ENCODE results near the gene CDH23.
A peak's percentile ranks its signal among the peaks of the same experiment; 100 is the strongest.

The CDH23 gene

GRCh38 chr10:71720288-71720687, 323.6 kb downstream of the CDH23 start:
- TF ChIP-seq GATA3 (IDR thresholded peaks at IDR 0.05; ENCODE audit: low read depth, low read length) (no peak), GATA2 (IDR thresholded peaks at IDR 0.05; ENCODE audit: low read depth, low read length) (no peak)

GRCh38 chr10:71721313-71721712, 324.6 kb downstream of the CDH23 start:
- TF ChIP-seq GATA3 (IDR thresholded peaks at IDR 0.05; ENCODE audit: low read depth, low read length) = no peak
- TF ChIP-seq GATA2 (IDR thresholded peaks at IDR 0.05; ENCODE audit: low read depth, low read length) = no peak

GRCh38 chr10:71722849-71723248, 326.1 kb downstream of the CDH23 start:
- TF ChIP-seq GATA3 (IDR thresholded peaks at IDR 0.05; ENCODE audit: low read depth, low read length) = no peak
- TF ChIP-seq GATA2 (IDR thresholded peaks at IDR 0.05; ENCODE audit: low read depth, low read length) = no peak

- TF ChIP-seq GATA3 (IDR thresholded peaks at IDR 0.05; ENCODE audit: low read depth, low read length) (no peak), GATA2 (IDR thresholded peaks at IDR 0.05; ENCODE audit: low read depth, low read length) (no peak)
These were observed 326.6 kb downstream of the CDH23 start for GRCh38 chr10:71723311-71723710.

- no peak for TF ChIP-seq GATA2 (IDR thresholded peaks at IDR 0.05; ENCODE audit: low read depth, low read length)
- TF ChIP-seq GATA3 (IDR thresholded peaks at IDR 0.05; ENCODE audit: low read depth, low read length) = no peak
These were observed 327.8 kb downstream of the CDH23 start for GRCh38 chr10:71724539-71724938.

- TF ChIP-seq GATA3 (IDR thresholded peaks at IDR 0.05; ENCODE audit: low read depth, low read length) (no peak), GATA2 (IDR thresholded peaks at IDR 0.05; ENCODE audit: low read depth, low read length) (no peak)
These were observed 328.5 kb downstream of the CDH23 start for GRCh38 chr10:71725249-71725648.

GRCh38 chr10:71725998-71726579, 329.4 kb downstream of the CDH23 start:
- TF ChIP-seq GATA3 (IDR thresholded peaks at IDR 0.05; ENCODE audit: low read depth, low read length) = no peak; the same call in 1 of the 2 replicates
- peak; percentile 98 for TF ChIP-seq GATA2 (IDR thresholded peaks at IDR 0.05; ENCODE audit: low read depth, low read length)

- TF ChIP-seq GATA3 (IDR thresholded peaks at IDR 0.05; ENCODE audit: low read depth, low read length) (no peak), GATA2 (IDR thresholded peaks at IDR 0.05; ENCODE audit: low read depth, low read length) (no peak)
These were observed 329.9 kb downstream of the CDH23 start for GRCh38 chr10:71726580-71727104.

GRCh38 chr10:71727105-71727737, 330.5 kb downstream of the CDH23 start:
- no peak for TF ChIP-seq GATA3 (IDR thresholded peaks at IDR 0.05; ENCODE audit: low read depth, low read length)
- TF ChIP-seq GATA2 (IDR thresholded peaks at IDR 0.05; ENCODE audit: low read depth, low read length) = no peak

GRCh38 chr10:71727738-71728737, 331.3 kb downstream of the CDH23 start:
- TF ChIP-seq GATA3 (IDR thresholded peaks at IDR 0.05; ENCODE audit: low read depth, low read length) (no peak), GATA2 (IDR thresholded peaks at IDR 0.05; ENCODE audit: low read depth, low read length) (no peak)

GRCh38 chr10:71729161-71729636, 332.5 kb downstream of the CDH23 start:
- TF ChIP-seq GATA2 (IDR thresholded peaks at IDR 0.05; ENCODE audit: low read depth, low read length) (no peak), GATA3 (IDR thresholded peaks at IDR 0.05; ENCODE audit: low read depth, low read length) (no peak)

GRCh38 chr10:71731791-71732190, 335.1 kb downstream of the CDH23 start:
- TF ChIP-seq GATA2 (IDR thresholded peaks at IDR 0.05; ENCODE audit: low read depth, low read length) = no peak

- TF ChIP-seq GATA2 (IDR thresholded peaks at IDR 0.05; ENCODE audit: low read depth, low read length) = no peak
These were observed 338.1 kb downstream of the CDH23 start for GRCh38 chr10:71734797-71735196.

All from SH-SY5Y (cell line).